Measurements from ENCODE around the gene TPTE.
"Not testable (repeated sequence)": the region's sequence is repeated elsewhere in the genome, so short reads cannot be mapped to it uniquely, and the experiment has no call there.

TPTE gene

DNA sequence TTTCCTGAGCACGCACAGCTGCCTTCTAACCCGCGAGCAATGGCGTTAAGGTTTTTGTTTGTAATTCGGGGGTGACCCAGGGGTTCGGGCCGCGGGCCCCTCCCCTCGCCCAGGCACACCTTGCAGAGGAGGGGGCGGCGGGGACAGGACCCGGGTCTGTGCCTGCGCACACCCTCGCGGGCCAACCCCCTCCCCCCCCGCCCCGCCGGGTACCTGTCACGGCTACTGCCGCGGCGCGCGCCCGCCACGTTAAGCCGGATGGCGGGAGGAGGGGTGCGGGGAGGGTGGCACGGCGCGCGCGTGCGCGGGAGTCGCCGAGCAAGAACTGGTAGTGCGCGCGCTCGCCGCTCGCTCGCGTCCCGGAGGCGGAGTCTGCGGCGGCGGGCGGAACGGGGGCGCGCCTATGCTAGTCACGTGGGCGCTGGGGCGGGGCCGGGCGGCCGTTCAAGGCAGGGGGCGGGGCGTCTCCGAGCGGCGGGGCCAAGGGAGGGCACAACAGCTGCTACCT is at the start of gene TPTE:
TSS of gene TPTE (plus strand) at position 493 of the 508 bp plus-strand sequence. CDS start 17,141 bp downstream, outside the sequence.
- DNase-seq: no peak

DNA sequence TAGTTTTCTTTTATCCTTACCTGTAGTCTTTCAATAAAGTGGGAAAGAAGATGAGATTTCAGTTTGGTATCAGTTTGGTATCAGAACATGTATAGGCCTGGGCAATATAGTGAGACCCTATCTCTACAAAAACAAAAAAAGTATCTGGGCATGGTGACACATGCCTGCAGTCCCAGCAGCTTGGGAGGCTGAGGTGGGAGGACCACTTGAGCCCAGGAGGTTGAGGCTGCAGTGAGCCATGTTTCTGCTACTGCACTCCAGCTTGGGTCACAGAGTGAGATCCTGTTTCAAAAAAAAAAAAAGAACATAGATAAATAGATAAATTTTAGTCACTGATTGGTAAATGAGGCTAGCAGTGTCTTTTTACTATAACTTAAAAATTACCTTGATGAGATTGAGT is 49.4 kb upstream of the TPTE start:
- intact Hi-C loops (cut with DNase I); DNase-seq: not testable (repeated sequence)

More for the DNA sequence above, at the start of gene TPTE:
- intact Hi-C loops (cut with DNase I): no loop called here

DNA sequence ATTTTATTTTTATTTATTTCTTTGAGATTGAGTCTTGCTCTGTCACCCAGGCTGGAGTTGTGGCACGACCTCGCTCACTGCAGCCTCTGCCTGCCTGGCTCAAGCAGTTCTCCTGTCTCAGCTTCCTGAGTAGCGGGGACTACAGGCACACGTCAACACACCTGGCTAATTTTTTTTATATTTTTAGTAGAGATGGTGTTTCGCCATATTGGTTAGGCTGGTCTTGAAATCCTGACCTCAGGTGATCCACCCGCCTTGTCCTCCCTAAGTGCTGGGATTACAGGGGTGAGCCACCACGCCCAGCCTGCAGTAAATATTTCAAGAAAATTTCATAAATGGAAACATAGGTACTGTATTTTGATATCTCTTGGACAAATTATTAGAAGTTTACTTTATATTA is 43.6 kb upstream of the TPTE start:
- DNase-seq: peak in 2 of 42 donors; percentile 22 to 35
- intact Hi-C loops (cut with DNase I): not testable (repeated sequence)

DNA sequence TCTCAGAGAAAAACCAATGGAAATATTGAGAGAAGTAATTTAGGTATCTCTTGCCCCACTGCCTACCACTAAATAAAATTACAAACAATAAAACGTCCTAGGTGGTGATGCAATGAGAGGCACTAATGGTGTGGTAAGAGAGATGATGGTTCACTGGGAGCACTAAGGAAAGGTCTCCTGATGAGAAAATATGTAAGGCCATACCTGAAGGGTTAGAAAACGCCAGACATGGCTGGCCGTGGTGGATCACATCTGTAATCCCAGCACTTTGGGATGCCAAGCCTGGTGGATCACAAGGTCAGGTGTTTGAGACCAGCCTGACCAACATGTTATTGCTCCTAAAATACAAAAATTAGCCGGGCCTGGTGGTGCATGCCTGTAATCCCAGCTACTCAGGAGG is 41.5 kb upstream of the TPTE start:
- DNase-seq; intact Hi-C loops (cut with DNase I): not testable (repeated sequence)

DNA sequence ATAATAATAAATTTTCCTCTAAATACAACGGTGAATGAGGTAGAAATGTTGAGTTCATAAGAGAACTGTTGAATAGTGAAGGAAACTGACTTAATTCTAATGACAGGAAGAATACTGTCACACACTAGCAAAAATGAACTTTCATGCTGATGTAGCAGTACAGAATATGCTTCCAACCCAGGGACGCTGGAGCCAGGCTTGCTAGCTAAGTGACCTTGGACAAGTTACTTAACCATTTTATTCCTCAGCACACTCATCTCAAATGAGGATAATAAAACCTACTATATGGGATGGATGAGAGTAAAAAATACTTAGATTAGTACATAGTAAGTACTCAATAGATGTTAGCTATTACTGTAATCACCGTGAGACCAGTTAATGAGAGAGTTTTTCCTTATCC is 36.5 kb upstream of the TPTE start:
- DNase-seq; intact Hi-C loops (cut with DNase I): not testable (repeated sequence)

DNA sequence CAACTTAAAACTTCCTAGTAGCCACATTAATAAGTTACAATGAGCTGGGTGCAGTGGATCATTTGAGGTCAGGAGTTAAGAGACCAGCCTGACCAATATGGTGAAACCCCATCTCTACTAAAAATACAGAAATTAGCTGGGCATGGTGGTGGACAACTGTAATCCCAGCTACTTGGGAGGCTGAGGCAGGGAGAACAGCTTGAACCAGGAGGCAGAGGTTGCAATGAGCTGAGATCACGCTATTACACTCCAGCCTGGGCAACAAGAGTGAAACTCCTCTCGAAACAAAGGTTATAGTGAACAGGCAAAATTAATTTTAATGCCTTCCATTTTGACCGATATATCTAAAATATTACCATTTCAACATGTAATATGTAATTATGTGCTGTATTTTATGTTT is 30.9 kb upstream of the TPTE start:
- intact Hi-C loops (cut with DNase I); DNase-seq: not testable (repeated sequence)

DNA sequence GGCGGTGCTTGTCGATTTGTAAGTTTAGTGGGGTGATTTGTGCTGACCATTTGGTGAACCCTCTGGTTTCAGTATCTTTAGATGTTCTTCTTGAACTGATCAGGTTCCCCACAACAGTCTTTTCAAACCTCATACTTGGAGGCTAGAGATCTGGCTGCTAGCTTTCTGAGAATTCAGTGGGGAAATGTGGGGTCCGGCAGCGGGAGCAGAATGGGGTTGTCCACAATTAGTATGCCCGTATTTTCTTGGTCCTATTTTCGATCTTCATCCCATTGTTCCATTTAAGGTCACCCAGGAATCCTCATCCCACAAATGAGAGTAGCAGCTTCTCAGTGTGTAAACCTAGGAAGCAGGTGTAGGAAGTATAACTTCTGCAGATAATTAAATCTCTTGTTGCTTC is 10.3 kb upstream of the TPTE start:
- no peak for DNase-seq
- intact Hi-C loops (cut with DNase I): no loop called here

DNA sequence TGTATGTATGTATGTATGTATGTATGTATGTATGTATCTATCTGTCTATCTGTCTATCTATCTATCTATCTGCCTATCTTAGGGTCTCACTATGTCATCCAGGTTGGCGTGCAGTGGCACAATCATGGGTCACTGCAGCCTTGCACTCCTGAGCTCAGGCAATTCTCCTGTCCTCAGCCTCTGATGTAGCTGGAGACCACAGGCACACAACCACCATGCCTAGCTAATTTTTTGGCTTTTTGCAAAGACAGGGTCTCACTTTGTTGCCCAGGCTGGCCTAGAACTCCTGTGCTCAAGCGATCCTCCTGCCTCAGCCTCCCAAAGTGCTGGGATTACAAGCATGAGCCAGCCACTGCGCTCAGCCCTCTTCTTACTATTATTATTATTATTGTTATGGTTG is 4.5 kb upstream of the TPTE start:
- DNase-seq; intact Hi-C loops (cut with DNase I): not testable (repeated sequence)

DNA sequence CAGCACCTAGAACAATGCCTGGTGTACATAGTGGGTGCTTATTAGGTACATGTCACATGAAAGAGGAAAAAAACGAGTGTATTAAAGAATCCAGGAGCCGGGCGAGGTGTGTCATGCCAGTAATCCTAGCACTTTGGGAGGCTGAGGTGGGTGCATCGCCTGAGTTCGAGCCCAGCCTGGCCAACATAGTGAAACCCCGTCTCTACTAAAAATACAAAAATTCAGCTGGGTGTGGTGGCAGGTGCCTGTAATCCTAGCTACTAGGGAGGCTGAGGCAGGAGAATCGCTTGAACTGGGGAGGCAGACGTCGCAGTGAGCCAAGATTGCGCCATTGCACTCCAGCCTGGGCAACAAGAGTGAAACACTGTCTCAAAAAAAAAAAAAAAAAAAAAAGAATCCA is 3.5 kb upstream of the TPTE start:
- DNase-seq; intact Hi-C loops (cut with DNase I): not testable (repeated sequence)

DNA sequence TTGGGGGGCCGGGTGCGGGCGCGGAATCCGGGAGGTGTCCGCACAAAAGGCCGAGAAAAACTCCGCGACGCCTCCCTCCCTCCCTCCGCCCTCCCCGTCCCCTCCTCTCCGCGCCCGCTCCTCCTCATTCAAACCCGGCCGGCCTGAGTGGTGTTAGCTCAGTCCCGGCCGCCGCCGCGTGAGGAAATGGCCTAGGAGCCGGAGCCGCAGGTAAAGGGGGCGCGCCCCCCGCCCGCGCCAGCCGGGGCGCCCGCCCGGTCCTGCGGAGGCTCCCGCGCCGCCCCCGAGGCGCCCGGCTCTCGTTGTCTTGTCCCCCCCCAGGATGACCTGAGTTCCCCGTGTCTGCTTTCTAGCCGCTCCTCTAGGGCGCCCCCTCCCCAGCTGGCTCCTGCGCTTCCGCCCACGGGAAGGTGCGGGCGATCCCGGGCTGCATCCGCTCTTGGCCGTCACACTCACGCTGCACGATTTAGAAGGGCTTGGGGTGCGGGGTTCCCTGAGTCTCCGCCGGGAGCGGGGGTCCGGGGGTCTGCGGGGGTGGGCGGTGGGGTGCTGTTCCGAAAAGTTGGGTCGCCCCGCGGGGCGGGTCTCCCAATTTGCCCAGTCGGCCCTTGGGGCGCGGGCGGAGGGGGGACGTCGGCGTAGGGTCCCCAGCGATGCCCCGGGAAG is 585 bp downstream of the TPTE start:
- DNase-seq; intact Hi-C loops (cut with DNase I): not testable (repeated sequence)

DNA sequence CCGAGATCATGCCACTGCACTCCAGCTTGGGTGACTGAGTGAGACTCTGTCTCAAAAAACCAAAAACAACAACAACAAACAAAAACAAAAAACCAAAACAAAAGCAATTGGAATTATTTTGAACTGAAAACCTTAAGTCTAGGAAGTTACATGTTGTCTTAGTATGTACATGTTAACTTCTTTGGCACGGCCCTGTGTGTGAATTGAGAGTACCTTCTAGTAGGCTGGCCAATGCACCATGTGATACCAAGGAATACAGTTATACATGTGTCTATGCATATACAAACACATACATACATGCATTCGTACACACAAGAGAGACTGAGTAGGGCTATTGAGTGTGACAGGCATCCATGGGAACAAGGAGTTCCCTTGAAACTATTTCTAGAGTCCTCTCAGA is 18.6 kb downstream of the TPTE start:
- intact Hi-C loops (cut with DNase I): no loop called here

DNA sequence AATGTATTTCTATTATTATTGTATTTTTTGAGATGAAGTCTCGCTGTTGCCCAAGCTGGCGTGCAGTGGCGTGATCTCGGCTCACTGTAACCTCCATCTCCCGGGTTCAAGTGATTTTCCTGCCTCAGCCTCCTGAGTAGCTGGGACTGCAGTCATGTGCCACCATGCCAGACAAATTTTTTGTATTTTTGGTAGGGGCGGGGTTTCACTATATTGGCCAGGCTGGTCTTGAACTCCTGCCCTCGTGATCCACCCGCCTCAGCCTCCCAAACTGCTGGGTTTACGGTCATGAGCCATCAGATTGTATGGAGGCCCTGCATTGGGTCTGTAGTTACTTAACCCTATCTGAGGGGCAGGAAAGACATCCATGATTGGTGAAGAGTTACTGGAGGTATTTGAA is 23.0 kb downstream of the TPTE start:
- DNase-seq; intact Hi-C loops (cut with DNase I): not testable (repeated sequence)

More for the DNA sequence above, 18.6 kb downstream of the TPTE start:
- no peak for DNase-seq

DNA sequence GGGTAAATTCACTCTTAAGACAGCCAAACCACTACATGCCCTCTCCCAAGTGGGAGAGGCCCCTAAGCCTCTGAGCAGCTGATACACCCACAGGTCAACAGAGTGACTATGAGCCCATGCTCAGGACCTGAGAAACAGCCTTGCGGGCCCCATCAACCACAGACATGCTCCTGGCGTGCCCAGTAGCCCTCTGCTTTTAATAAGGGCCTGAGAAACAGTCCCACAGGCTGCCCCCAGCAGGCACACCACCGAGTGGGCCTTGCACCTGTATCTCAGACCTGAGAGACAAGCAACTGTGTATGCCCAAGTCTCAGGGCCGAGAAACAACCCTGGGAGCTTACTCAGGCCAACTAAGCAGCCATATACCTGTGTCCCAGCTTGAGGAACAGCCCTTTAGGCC is 26.5 kb downstream of the TPTE start:
- intact Hi-C loops (cut with DNase I); DNase-seq: not testable (repeated sequence)

DNA sequence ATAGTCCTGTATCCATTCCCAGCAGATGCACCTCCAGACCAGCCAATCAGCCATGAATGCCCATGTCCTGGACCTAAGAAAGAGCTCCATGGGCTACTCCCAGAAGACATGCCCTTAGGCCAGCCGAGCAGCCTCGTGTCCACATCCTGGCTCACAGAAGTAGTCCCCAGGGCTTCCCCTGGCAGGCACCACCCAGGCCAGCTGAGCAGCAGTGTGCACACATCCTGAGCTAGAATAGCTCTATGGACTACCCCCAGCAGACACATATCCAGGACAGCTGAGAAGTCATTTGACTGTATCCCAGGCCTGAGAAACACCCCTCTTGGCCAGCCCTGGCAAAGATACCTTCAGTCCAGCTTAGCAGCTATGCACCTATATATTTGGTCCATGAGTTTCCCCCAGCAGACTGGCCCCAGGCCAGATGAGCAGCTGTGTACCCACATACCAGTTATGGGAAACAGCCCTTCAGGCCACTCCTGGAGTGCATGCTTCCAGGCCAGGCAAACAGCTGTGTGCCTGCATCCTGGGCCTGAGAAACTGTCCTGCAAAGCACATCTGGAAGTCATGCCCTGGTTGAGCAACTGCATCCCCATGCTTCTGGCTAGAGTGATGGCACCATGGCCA is 27.1 kb downstream of the TPTE start:
- intact Hi-C loops (cut with DNase I): not testable (repeated sequence)

DNA sequence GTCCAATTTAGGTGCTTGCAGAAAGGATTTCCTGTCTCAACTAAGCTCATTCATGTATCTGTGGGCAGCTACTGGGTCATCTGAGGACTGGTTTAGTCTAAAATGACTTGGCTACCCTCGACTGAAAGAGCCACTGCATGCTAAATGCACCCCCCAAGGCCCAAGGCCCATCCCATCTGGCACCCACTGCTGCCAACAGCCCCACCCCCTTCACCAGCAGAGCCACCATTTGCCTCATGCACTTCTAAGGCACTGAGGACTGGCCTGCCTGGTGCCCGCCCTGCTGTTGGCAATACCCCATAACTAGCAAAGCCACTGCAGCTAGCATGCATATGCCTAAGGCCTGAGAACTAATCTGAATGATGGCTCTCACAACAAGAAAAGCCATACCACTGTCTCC is 49.4 kb downstream of the TPTE start:
- not testable (repeated sequence) for DNase-seq

More for the DNA sequence above, 27.1 kb downstream of the TPTE start:
- DNase-seq: not testable (repeated sequence)

DNA sequence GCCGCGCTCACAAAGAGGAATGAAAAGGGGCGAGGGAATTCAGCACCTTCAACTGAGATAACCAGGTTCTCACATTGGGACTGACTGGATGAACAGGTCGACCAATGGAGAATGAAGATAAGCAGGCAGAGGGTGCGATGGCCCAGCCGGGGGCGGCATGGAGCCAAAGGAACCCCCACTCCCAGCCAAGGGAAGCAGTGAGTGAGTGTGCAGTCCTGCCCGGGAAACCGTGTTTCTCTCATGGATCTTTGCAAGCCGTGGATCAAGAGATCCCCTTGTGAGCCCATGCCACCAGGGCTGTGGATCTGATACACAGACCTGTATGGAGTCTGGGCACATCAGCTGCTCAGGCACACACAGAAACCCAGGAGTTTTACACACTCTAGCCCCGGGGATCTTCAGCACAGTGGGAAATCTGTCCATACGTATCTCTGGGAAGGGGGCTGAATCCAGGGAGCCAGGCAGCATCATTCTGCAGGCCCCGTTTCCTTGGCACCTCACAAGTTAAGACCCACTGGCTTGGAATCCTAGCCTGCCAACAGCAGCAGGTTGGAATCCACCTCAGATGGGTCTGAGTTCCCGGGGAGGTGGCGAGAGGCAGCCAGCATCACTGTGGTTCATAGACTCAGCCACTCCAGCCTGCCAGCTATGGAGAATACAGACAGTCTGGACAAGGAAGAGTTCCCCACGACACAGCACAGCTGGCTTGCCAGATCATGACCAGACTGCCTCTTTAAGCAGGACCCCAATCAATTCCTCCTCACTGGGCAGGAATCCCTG is 53.3 kb downstream of the TPTE start:
- DNase-seq; intact Hi-C loops (cut with DNase I): not testable (repeated sequence)

More for the DNA sequence above, 49.4 kb downstream of the TPTE start:
- intact Hi-C loops (cut with DNase I): not testable (repeated sequence)

DNA sequence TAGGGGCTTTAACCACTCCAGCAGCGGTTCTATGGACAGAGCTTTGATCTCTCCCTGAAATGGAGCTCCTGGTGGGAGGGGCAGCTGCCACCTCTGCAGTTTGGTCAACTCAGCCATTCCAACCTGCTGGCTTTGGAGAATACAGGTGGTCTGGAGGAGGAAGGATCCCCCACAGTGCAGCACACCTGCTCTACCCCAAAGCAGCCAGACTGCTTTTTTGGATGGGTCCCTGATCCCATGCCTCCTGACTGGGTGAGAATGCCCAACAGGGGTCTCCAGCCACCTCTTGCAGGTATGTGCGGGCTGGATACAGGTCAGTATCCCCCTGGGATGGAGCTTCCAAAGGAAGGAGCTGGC is 53.9 kb downstream of the TPTE start:
- intact Hi-C loops (cut with DNase I): no loop called here
- no peak for DNase-seq

DNA sequence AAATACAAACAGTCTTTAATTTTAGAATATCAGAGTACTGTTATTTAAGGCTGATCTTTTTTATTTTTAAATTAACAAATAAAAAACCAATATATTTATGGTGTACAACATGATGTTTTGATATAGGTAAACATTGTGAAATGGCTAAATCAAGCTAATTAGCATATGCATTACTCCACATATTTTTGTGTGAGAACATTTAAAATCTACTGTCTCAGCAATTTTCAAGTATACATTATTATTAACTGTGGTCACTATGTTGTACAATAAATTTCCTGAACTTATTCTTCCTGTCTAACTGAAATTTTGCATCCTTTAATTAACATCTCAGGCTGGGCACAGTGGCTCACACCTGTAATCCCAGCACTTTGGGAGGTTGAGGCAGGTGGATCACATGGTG is 57.5 kb downstream of the TPTE start:
- intact Hi-C loops (cut with DNase I); DNase-seq: not testable (repeated sequence)

DNA sequence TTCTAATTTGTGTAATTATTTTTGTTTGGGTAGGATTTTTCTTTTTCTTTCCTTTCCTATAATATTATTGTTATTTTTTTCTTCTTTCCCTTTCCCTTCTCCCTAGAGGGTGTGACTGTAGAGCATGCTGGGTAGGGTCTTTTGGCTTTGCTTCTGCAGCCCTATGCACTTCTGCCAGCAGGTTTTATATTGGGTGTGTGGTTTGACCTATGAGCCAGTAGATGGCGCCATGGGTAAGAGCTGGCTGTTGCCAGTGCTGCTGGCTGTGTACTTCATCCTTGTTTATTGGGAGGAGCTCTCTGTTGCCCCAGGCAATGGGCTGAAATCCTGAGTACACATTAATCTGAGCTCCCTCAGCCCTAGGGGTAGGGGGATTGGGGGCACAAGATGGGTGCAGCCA is 67.7 kb downstream of the TPTE start:
- intact Hi-C loops (cut with DNase I); DNase-seq: not testable (repeated sequence)

DNA sequence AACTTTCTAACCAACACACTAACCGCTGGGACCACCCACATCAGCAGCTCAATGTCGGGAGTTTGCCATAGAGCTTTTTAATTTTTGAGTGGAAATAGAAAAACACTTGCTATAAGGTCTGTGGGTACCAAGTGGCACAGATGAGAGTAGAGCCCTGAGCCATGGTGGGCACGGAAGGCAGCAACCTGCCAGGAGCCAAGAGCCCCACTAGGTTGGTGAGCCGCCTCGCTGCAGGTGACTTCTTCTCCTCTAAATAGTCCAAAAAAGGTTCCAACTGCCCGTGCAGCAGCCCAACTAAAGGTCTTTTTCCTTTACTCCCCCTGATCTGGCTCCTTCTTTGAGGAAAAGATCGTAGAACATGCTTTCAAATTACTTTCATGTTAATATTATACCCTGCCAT is 85.7 kb downstream of the TPTE start:
- intact Hi-C loops (cut with DNase I): not testable (repeated sequence)
- peak in 1 of 42 donors; percentile 34 for DNase-seq

Measured in head of caudate nucleus (tissue), 42 donors.